WTC11 (cell line): ENCODE data around the gene HPCAL1.

Experiments
- CTCF ChIP-seq: fragments of 200-600 bp; IDR thresholded peaks from 2 replicates; pipeline ENCODE4 v1.8.0; 2022; ENCODE audit warnings: antibody characterized with exemption
- E2F4 ChIP-seq: sonication (generic); formaldehyde crosslinking; IDR thresholded peaks from 2 replicates; pipeline ENCODE4 v1.8.1; 2022; ENCODE audit warnings: low read depth, mild to moderate bottlenecking, moderate library complexity, missing genetic modification reagents, borderline replicate concordance
- NR1H2 ChIP-seq: sonication (generic); formaldehyde crosslinking; IDR thresholded peaks from 2 replicates; pipeline ENCODE4 v1.9.0; 2021; ENCODE audit warnings: mild to moderate bottlenecking, moderate library complexity, missing genetic modification reagents
- PREB ChIP-seq: sonication (generic); formaldehyde crosslinking; IDR thresholded peaks from 2 replicates; pipeline ENCODE4 v1.8.1; 2022; ENCODE audit warnings: mild to moderate bottlenecking, missing genetic modification reagents, moderate library complexity, borderline replicate concordance
- SMAD3 ChIP-seq: sonication (generic); formaldehyde crosslinking; IDR thresholded peaks from 2 replicates; pipeline ENCODE4 v1.8.0; 2022; ENCODE audit warnings: missing genetic modification reagents, mild to moderate bottlenecking, borderline replicate concordance
- ZNF512 ChIP-seq: sonication (generic); formaldehyde crosslinking; IDR thresholded peaks from 2 replicates; pipeline ENCODE4 v1.8.1; 2022; ENCODE audit warnings: missing genetic modification reagents, borderline replicate concordance
- ZSCAN18 ChIP-seq: fragments of 250-450 bp; sonication (Bioruptor Pico); IDR thresholded peaks from 2 replicates; pipeline ENCODE4 v2.1.2; 2022; ENCODE audit warnings: mild to moderate bottlenecking, moderate library complexity

GRCh38 chr2:10389573-10389972 lies 86.9 kb downstream of the HPCAL1 start:
- TF ChIP-seq PREB (CRISPR knock-in tag) (no peak), ZSCAN18 (CRISPR knock-in tag) (no peak), SMAD3 (CRISPR knock-in tag) (no peak), ZNF512 (CRISPR knock-in tag) (no peak), NR1H2 (CRISPR knock-in tag) (no peak), CTCF (no peak), E2F4 (no peak)
